ENCODE results near the gene ABCG1. TPM values are rescaled to one million over a fixed set of nuclear protein-coding genes. Genes with fewer than 3 reads are reported as not detected.

ABCG1 gene
- total RNA-seq, 1 experiment from 2014 or later = not detected

DNA sequence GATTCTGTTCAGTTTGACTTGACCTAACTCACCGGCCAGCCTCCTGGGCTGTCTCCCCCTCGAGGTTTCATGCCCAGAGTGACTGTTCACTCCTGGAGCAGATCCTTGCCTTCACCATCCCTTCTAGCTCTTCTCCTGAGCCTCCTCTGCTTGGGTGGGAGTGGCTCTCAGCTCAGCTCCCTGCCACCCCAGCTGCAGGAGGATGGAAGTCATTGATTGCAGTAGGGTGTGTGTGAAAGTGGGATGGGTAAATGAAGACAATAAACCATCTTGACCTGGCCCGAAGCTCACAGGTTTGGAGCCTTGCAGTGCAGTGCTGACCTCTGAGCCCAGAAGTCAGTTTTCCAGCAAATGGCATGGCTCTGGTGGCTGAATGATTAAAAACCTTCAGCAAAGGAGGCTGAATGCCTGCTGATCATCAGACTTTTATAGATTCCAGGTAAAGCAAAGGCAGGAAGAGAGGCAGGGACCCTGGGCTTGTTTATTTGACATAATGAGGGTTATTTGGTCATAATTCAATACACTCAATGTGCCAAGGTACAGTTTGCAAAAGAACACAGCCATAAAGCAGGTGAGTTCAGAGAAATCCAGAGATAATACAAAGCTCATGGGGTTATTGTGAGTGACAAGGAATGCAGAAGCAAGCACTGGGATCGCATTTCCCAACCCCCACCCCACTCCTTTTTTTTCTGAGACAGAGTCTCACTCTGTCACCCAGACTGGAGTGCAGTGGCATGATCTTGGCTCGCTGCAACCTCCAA is 113.8 kb downstream of the ABCG1 start:
- peaks cover 46% of the 10 kb centered on the region for H3K9me3 Mint-ChIP-seq (ENCODE audit: unreplicated experiment)
- H3K27ac Mint-ChIP-seq (ENCODE audit: unreplicated experiment) = peak overlapping the region; percentile 71
- no TSS peak for BruUV-seq (replicated peaks)
- peaks cover 45% of the 10 kb centered on the region for H3K4me1 Mint-ChIP-seq (ENCODE audit: low read depth, unreplicated experiment)
- ChIA-PET CTCF (interaction anchor here (0.5 to 1.4 kb wide), 3 partner anchors 17 to 49 kb away, joined by 4 read pairs; partner anchors contain the start of gene TFF3), POLR2A (no interaction called here)
- H3K36me3 Mint-ChIP-seq (ENCODE audit: insufficient read depth, unreplicated experiment) = peaks cover 6% of the 10 kb centered on the region
- H3K4me1 ChIP-seq = peaks cover 33% of the 10 kb centered on the region
- H3K4me3 Mint-ChIP-seq (ENCODE audit: unreplicated experiment) = peak overlapping the region; percentile 15
- no peaks in the 10 kb centered on the region for H3K27me3 ChIP-seq (replicated peaks; ENCODE audit: control insufficient read depth, insufficient read depth, low read length)
- no peaks in the 10 kb centered on the region for H3K27me3 Mint-ChIP-seq (ENCODE audit: insufficient read depth, unreplicated experiment)
- H3K4me3 ChIP-seq (ENCODE audit: low read depth, low read length) = no peak overlapping the region
- no peaks in the 10 kb centered on the region for H3K36me3 ChIP-seq (ENCODE audit: control insufficient read depth, insufficient read depth, low read length)
- TF ChIP-seq CTCF (IDR thresholded peaks at IDR 0.05; ENCODE audit: insufficient read depth in 1 of 2, low read depth in 1 of 2, low read length in 1 of 2, severe bottlenecking in 1 of 2, unreplicated experiment in 1 of 2) = no peak
- DNase-seq = peak; percentile 58 to 76
- intact Hi-C loops (cut with micrococcal nuclease; ENCODE audit: unreplicated experiment) = loop anchor here (5.0 kb wide), 2 partner anchors 35 to 120 kb away; partner anchors contain the start of gene TFF1
- H3K9me3 ChIP-seq = peaks cover 15% of the 10 kb centered on the region

GRCh38 chr21:42336054-42336453 is 117.1 kb downstream of the ABCG1 start:
- no peak overlapping the region for H3K4me3 ChIP-seq (ENCODE audit: low read depth, low read length)
- Mint-ChIP-seq H3K27me3 (ENCODE audit: insufficient read depth, unreplicated experiment) (no peaks in the 10 kb centered on the region), H3K27ac (ENCODE audit: unreplicated experiment) (no peak overlapping the region), H3K36me3 (ENCODE audit: insufficient read depth, unreplicated experiment) (no peaks in the 10 kb centered on the region), H3K9me3 (ENCODE audit: unreplicated experiment) (peaks cover 25% of the 10 kb centered on the region), H3K4me3 (ENCODE audit: unreplicated experiment) (no peak overlapping the region), H3K4me1 (ENCODE audit: low read depth, unreplicated experiment) (peaks cover 35% of the 10 kb centered on the region)
- BruUV-seq (replicated peaks) = no TSS peak
- H3K36me3 ChIP-seq (ENCODE audit: control insufficient read depth, insufficient read depth, low read length) = no peaks in the 10 kb centered on the region
- peaks cover 22% of the 10 kb centered on the region for H3K4me1 ChIP-seq
- TF ChIP-seq CTCF (IDR thresholded peaks at IDR 0.05; ENCODE audit: insufficient read depth in 1 of 2, low read depth in 1 of 2, low read length in 1 of 2, severe bottlenecking in 1 of 2, unreplicated experiment in 1 of 2) = no peak
- peaks cover 15% of the 10 kb centered on the region for H3K9me3 ChIP-seq
- DNase-seq = no peak
- CTCF ChIA-PET = interaction anchor here (1.2 kb wide), 1 partner anchor 46 kb away, joined by 4 read pairs; no protein-coding TSS in a partner anchor
- no peaks in the 10 kb centered on the region for H3K27me3 ChIP-seq (replicated peaks; ENCODE audit: control insufficient read depth, insufficient read depth, low read length)
- intact Hi-C loops (cut with micrococcal nuclease; ENCODE audit: unreplicated experiment) = no loop called here
- POLR2A ChIA-PET = no interaction called here

GRCh38 chr21:42337276-42337675 is 118.3 kb downstream of the ABCG1 start:
- H3K4me3 ChIP-seq (ENCODE audit: low read depth, low read length) = no peak overlapping the region
- ChIA-PET POLR2A (no interaction called here), CTCF (interaction anchor here (1.5 to 1.9 kb wide), 2 partner anchors 23 to 25 kb away, joined by 4 to 6 read pairs; partner anchors contain the start of gene TFF3)
- intact Hi-C loops (cut with micrococcal nuclease; ENCODE audit: unreplicated experiment) = no loop called here
- peaks cover 11% of the 10 kb centered on the region for H3K4me1 ChIP-seq
- no peaks in the 10 kb centered on the region for H3K36me3 ChIP-seq (ENCODE audit: control insufficient read depth, insufficient read depth, low read length)
- H3K27me3 ChIP-seq (replicated peaks; ENCODE audit: control insufficient read depth, insufficient read depth, low read length) = no peaks in the 10 kb centered on the region
- Mint-ChIP-seq H3K36me3 (ENCODE audit: insufficient read depth, unreplicated experiment) (no peaks in the 10 kb centered on the region), H3K4me1 (ENCODE audit: low read depth, unreplicated experiment) (peaks cover 24% of the 10 kb centered on the region), H3K9me3 (ENCODE audit: unreplicated experiment) (peaks cover 13% of the 10 kb centered on the region), H3K27me3 (ENCODE audit: insufficient read depth, unreplicated experiment) (no peaks in the 10 kb centered on the region), H3K27ac (ENCODE audit: unreplicated experiment) (peak overlapping the region; percentile 81), H3K4me3 (ENCODE audit: unreplicated experiment) (no peak overlapping the region)
- no peak for TF ChIP-seq CTCF (IDR thresholded peaks at IDR 0.05; ENCODE audit: insufficient read depth in 1 of 2, low read depth in 1 of 2, low read length in 1 of 2, severe bottlenecking in 1 of 2, unreplicated experiment in 1 of 2)
- H3K9me3 ChIP-seq = peaks cover 5% of the 10 kb centered on the region; the same call in 1 of the 2 replicates
- no peak for DNase-seq
- no TSS peak for BruUV-seq (replicated peaks)

Measured in Caco-2 (cell line).